GM21576 (cell line): Measurements from ENCODE around the gene HERPUD1.

Source experiments
- ATAC-seq: cut with Tn5 transposase; IDR thresholded peaks from one replicate; pipeline ENCODE4 v1.9.1; 2021; ENCODE audit warnings: mild to moderate bottlenecking, moderate library complexity; ENCODE audit not compliant: unreplicated experiment

Gene HERPUD1

GRCh38 chr16:56910654-56911539 is 21.0 kb upstream of the HERPUD1 start:
- no peak for ATAC-seq

DNA sequence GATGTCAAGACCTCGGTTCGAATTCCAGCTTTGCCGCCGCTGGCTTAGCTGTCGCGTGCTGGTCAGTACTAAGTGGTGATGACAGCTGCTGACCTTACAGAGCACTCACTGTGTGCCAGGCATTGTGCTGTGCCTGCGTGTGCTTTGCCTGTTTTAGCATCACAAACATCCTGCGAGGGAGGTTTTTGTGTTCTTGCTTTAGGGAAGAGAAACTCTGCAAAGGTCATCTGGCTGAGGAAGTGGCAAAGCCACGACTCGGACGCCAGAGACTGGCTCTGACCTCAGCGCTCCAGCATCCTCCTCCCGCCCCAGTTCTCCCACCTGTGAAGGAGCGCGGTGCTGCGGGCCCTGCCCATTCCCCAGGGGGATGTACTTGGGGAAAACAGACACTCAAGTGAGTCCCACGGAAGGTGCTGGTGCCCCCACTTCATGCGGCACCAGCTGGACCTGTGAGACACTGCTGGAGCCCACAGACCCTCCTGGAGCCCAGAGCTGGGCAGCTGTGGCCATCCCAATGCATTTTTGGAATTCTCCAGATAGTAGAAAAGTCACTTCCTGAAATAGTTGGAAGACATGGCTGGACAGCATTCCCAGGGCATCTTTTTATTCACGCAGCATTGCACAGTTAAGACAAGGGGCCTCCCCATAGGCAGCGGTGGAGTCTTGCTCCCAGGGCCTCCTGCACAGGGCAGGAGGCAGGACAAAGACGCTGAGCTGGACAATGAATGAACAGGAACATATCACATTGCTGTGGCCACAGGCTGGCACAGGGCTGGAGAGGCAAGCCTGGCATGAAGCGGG is 20.0 kb upstream of the HERPUD1 start:
- peak; percentile 62 for ATAC-seq

- ATAC-seq: no peak
Measured at GRCh38 chr16:56912746-56913708, 18.9 kb upstream of the HERPUD1 start.

DNA sequence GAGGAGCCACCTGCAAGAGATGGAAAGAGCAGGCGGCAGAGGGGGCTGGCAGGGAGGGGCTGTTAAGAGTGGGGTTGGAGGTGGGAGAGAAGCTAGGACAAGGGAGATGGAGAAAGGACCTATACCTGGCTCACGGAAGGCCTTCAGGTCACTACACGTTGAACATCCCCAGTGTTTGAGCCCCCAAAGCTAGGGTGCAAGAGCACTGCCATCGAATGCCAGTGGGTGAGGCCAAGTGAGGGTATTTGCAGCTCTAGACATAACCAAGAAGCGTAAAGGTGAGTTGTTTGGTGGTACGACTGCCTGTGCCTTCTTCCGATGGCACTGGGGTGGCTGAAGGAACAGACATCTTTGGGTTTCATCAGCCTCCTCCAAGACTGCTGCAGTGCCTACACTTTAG is 17.0 kb upstream of the HERPUD1 start:
- no peak for ATAC-seq

GRCh38 chr16:56915336-56916119 is 16.4 kb upstream of the HERPUD1 start:
- no peak for ATAC-seq

DNA sequence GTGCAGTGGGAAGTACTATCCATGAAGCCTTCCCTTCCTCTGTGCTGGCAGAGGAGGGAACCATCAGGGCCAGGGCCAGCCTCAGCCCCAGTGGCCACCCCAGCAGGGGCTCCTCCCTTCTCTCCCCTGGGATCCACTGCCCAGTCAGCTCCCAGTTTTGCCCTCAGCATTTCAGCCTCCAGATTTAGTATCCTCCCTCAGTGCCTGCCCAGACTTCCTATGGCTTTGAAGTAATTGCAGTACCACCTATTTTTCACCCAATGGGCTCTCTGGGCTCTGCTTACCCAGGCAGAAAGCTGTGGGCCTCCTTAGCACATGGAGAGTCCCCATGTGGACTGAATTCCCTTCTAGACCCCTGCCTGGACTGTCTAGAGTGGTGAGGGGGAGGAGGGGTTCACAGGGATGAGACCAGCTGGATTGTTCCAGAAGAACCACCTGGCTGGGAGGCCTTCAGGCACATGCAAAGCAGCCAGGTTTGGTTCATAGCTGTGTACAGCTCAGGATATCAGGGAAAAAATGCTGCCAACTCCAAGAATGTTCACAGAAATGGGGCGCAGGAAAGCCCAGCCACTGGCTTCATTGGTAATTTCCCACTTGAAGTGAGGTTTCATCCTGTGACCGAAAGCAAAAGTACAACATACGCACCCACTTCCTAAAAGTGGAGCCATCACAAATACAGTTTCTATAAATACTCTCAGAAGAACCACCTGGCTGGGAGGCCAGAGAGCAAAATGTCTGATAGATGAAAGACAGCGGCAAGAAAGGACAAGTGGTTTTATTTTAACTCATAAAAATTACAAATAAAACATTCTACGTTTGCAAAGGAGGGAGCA is 15.2 kb upstream of the HERPUD1 start:
- ATAC-seq: peak; percentile 63

GRCh38 chr16:56918467-56919012 is 13.4 kb upstream of the HERPUD1 start:
- ATAC-seq: no peak

DNA sequence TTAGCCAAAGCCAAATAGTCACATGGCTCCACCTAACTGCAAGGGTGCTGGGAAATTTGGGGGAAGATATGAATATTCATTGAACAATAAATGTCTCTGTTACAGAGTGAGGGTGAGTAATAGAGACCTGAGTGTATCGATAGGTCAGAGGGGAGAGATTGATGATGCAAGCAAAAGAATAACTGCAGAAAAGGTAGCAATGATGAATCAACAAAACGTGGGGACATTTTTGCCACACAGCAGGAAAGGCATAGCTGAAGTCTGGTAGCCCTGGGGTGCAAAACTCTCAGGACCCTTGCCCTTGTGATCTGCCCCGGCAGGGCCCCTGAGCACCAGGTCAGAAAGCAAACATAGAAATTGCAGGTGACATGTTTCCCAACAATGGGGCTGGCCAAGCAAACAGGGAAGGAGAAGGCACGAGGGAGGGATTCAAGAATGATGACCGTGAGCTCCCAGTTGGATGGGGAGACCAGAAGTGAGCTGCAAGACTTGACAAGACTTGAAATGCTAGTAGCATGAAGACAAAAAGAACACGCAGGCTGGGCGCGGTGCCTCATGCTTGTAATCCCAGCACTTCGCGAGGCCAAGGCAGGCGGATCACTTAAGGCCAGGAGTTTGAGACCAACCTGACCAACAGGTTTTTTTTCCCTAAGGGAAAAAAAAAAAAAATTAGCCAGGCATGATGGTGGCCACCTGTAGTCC is 12.7 kb upstream of the HERPUD1 start:
- ATAC-seq: no peak

DNA sequence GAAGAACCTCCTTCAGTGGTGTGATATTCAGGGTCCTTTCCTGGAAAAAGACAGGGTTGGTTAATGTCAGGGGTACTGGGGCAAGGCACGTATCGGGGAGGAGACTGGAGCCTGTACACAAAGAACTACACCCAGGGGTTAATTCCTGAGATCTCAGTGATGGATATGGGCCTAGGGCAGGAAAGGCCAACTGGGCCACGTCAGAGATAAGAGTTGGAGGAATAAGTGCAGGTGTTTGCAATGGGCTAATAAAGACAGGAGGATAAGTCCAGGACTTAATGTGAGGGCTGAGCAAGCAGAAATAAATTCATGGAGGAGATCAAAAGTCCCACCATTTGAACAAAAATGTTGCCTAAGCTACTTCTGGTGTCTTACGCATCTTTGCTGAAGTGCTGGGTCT is 10.4 kb upstream of the HERPUD1 start:
- ATAC-seq: no peak

- no peak for ATAC-seq
Measured at GRCh38 chr16:56923481-56924091, 8.4 kb upstream of the HERPUD1 start.

DNA sequence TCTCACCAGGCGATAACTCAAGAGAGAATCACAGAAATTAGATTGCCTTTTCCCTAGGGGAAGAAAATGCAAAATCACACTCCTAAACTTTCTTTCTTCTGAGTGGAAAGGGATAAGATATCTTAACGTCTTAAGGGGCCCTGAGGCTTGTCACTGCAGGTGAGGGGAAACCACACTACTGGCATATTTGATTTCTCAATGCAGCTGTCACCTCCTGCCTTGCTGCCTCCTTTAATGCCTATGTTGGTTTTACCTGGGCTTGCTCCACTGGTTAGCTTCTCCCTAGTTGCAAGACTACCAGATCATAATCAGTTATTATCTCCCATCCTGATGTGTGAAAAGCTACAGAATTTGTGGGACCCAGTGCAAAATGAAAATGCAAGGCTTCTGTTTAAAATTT is 4.5 kb upstream of the HERPUD1 start:
- ATAC-seq: no peak

- no peak for ATAC-seq
Measured at GRCh38 chr16:56929639-56930038, 2.3 kb upstream of the HERPUD1 start.

DNA sequence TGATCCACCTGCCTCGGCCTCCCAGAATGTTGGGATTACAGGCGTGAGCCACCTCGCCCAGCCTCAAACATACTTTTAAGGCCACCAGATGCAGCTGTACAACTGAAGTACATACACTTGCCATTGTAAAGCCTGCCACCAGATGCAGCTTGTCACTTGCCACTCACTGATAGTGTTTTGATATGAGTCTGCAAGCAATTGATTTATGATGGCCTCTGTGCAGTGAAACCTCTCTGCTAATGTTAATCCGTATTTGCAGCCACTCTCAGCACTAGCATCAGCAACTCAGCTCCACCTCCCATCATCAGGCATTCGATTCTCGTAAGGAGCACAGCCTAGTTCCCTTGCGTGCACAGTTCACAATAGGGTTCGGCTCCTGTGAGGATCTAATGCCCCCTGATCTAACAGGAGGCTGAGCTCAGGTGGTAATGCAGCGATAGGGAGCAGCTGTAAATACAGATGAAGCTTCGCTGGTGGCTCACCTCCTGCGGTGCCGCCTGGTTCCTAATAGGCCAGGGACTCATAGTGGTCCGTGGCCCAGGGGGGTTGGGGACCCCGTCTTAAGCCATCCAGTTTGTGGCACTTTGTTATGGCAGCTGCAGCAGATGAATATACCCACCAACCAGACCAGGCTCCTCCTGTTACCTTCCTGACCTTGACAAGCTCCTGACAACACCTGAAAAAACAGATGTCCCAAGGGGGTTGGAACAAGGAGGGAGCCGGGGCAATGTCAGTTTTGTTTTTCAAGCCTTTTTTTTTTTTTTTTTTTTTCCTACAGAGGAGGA is 1.3 kb upstream of the HERPUD1 start:
- ATAC-seq: no peak

- ATAC-seq: peak; percentile 35
Measured at GRCh38 chr16:56931271-56931891, 561 bp upstream of the HERPUD1 start.

DNA sequence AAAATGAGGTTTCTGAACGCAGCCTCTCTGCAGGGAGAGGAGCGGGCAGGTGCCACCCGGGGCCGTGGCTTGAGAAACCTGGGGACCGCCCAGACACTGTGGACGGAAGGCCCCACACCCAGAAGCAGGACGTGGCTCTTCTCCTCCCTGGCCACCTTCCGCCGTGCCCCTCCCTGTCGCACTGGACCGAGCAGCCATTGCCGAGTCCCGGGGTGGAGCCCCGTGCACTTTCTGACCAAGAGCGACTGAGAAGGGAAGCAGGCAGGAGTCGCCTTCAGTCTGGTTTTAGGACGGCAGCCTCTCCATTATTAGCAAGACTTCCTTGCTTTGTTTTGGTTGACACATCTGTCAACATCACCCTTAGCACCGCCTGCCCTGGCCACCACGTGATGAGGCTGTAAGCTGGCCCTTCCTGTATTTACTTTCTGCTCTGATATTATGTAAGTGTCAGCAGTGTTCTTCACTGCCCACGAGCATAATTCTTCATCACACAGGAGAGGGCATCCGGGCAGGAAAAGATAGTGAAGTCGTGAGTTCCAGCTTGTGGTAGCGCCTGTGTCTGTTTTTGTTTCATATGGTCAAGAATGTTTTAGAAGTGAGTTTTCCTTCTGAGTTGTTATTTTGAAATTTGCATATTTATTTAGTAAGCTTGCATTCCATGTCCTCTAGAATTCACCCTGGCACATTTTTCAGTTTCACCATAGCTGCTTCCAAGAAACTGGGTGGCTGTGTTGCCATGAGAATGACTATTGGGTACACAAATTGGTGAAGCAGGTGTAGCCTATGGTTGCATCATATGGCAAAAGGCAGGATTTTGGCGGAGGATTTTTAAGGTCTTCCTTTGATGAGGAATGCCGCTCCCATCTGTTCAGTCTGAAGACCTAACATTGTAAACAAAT is 1.0 kb downstream of the HERPUD1 start:
- no peak for ATAC-seq
